ENCODE data around the gene LRRFIP1. TPM values are rescaled to one million over a fixed set of nuclear protein-coding genes. Genes with fewer than 3 reads are reported as not detected.
A peak's percentile ranks its signal among the peaks of the same experiment; 100 is the strongest.

Gene LRRFIP1
- total and polyA plus RNA-seq, 8 donors, result 18.4 to 55.0 (median 31.7) TPM

DNA sequence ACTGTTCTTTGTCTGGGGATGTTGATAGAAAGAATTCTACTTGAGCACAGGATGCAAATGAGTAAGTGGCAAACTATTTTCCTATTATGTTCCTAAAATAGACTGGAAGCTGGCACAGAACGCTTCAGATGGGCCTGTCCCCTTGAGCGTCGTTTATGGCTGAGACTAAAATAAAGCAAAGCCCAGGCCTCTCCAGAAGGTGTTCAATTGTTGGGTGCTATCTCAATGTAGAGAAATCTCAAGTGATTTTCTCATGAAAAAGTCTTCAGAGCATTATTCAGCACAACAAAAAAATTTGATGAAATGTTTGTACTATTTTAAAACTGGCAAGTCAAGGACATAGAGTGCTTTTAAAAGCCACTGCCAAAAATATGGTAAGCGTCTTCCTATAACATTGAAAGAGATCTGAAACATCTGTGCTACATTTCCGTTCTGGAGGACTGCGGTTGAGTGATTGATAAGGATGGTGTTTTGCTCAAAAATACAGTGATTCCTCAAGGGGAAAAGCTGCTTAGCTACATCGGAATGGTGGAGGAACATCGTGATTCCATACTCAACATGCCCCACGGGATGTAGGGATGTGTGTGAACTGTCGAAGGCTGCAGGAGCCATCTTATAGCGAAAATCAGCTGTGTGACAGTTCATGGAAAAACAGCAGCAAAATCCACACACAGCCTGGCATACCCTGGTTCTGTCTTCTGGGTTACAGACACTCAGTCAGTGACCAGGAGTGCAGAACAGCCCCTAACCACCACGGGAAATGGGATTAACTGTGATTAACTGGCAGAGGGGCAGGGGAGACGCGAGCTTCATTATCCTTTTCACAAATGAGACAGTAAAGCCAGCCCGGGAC, 10.4 kb upstream of the LRRFIP1 start:
- H3K9me3 ChIP-seq, result no peaks in the 10 kb centered on the region
- WGBS, 2 donors, result 59 to 64% methylated on average over 15 of the region's 15 CpGs
- ATAC-seq (no peak), FAIRE-seq (peak; percentile 64), DNase-seq (no peak)
- TF ChIP-seq, protein P1, sequence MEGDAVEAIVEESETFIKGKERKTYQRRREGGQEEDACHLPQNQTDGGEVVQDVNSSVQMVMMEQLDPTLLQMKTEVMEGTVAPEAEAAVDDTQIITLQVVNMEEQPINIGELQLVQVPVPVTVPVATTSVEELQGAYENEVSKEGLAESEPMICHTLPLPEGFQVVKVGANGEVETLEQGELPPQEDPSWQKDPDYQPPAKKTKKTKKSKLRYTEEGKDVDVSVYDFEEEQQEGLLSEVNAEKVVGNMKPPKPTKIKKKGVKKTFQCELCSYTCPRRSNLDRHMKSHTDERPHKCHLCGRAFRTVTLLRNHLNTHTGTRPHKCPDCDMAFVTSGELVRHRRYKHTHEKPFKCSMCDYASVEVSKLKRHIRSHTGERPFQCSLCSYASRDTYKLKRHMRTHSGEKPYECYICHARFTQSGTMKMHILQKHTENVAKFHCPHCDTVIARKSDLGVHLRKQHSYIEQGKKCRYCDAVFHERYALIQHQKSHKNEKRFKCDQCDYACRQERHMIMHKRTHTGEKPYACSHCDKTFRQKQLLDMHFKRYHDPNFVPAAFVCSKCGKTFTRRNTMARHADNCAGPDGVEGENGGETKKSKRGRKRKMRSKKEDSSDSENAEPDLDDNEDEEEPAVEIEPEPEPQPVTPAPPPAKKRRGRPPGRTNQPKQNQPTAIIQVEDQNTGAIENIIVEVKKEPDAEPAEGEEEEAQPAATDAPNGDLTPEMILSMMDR (IDR thresholded peaks at IDR 0.05), result no peak
- H3K27ac ChIP-seq, result no peak overlapping the region
- intact Hi-C loops (cut with DNase I), result no loop called here
- no peak overlapping the region for H3K4me3 ChIP-seq
- no peaks in the 10 kb centered on the region for H3K36me3 ChIP-seq
- no peaks in the 10 kb centered on the region for H3K27me3 ChIP-seq
- no peaks in the 10 kb centered on the region for H3K4me1 ChIP-seq

DNA sequence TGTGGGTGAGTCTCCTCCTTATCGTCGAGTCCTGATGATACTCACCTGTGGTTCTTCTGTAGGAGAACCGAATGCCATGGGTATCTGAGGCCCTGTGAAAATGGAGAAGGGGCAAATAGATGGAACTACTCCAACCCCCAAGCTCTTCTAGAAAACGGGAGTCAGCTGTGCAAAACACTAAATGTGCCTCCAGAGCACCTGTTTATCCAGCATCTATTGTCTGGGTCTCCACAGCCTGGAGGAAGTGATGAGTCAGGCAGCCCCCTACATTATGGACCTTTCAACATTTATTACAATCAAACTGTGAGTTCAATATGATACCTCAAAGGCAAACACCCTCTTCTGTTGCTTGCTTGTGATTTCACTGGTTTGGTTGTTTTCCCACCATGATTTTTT, 9.8 kb upstream of the LRRFIP1 start:
- no peak for DNase-seq
- TF ChIP-seq, protein P1 (IDR thresholded peaks at IDR 0.05), result no peak
- no peaks in the 10 kb centered on the region for H3K27me3 ChIP-seq
- no peak overlapping the region for H3K27ac ChIP-seq
- H3K4me3 ChIP-seq, result no peak overlapping the region
- H3K36me3 ChIP-seq, result no peaks in the 10 kb centered on the region
- FAIRE-seq, result no peak
- intact Hi-C loops (cut with DNase I), result no loop called here
- no peaks in the 10 kb centered on the region for H3K4me1 ChIP-seq
- H3K9me3 ChIP-seq, result no peaks in the 10 kb centered on the region
- no peak for ATAC-seq
- 64 to 78% methylated on average over 4 of the region's 4 CpGs for WGBS, 2 donors

DNA sequence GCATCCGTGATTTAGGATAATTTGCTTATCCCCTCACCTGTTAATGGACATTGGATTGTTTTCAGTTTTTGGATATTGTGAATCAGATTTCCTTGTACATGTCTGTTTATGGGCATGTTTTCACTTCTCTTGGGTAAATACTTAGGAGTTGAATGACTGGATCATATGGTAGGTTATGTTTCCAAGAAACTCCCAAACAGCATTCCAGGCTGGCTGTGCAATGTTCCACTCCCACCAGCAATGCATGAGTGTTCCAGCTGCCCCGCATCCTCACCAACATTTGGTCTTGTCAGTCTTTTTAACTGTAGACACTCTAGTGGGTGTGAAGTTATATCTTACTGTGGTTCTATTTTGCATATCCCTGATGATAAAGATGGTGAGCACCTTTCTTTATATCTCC, 8.9 kb upstream of the LRRFIP1 start:
- no peak for FAIRE-seq
- DNase-seq, result no peak
- no peak overlapping the region for H3K27ac ChIP-seq
- H3K9me3 ChIP-seq, result no peaks in the 10 kb centered on the region
- H3K4me1 ChIP-seq, result no peaks in the 10 kb centered on the region
- H3K4me3 ChIP-seq, result no peak overlapping the region
- no peaks in the 10 kb centered on the region for H3K36me3 ChIP-seq
- 80 to 85% methylated on average over 2 of the region's 2 CpGs for WGBS, 2 donors
- intact Hi-C loops (cut with DNase I), result no loop called here
- ATAC-seq, result no peak
- no peaks in the 10 kb centered on the region for H3K27me3 ChIP-seq
- TF ChIP-seq, protein P1 (IDR thresholded peaks at IDR 0.05), result no peak

DNA sequence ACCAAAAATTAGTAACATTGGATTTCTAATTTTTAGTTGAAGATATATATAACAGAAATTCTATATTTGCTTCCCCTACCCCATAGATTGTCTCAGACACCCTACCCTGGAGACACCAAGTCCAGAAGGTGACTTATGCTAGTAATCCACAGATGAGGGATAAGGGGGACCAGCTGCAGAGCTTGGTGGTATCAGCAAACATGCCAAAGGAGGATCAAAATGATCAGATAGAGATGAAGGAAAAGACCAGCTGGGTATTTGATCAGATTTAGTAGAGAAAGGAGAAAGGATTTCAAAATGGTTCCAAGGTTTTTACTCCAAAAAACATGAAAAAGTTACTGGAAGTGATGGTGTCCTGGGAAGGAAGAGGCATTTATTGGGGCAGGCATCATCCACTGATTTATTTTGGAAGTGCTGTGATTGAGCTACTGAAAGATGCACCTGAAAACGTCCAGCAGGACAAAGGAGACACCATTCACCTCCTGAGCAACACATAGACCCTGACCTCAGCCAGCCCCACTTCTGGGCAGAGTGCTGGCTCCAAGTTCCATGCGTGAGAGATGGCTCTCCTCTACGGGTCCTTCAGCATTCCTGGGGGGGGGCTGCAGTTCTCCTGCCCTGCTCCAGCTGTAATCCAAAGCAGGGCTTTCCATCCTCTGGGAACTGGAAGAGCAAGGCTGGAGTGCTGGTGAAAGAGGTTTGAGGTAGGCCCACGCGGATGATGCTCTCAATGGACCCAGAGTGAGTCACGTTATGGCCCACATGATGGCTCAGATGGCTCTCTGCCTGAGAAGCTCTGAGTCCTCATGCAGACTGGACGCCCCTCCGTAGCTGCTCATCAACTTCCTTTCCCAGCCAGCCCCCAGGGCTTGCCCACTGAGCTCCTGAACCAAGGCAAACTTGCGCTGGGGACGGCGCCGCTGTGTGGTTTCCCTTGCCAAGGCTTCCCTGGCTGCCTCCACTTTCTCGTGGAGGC, 3.7 kb upstream of the LRRFIP1 start:
- WGBS, 2 donors, result 76 to 81% methylated on average over 13 of the region's 13 CpGs
- Histone ChIP-seq H3K9me3 (no peaks in the 10 kb centered on the region), H3K27me3 (no peaks in the 10 kb centered on the region), H3K4me1 (peaks cover 0 to 7% (median 2%) of the 10 kb centered on the region in 3 donors), H3K4me3 (no peak overlapping the region), H3K36me3 (no peaks in the 10 kb centered on the region), H3K27ac (no peak overlapping the region)
- no peak for ATAC-seq
- no peak for FAIRE-seq
- no peak for DNase-seq
- intact Hi-C loops (cut with DNase I), result no loop called here
- TF ChIP-seq, protein P1 (IDR thresholded peaks at IDR 0.05), result no peak

All from pancreas (tissue), 10 donors.